Mesothelial cell of epicardium (in vitro differentiated cells): ENCODE data around the gene ISL1. TPM values are rescaled to one million over a fixed set of nuclear protein-coding genes. Genes with fewer than 3 reads are reported as not detected.

Source experiments
- DNase-seq, 2 experiments: peaks; one replicate each; pipeline ENCODE4 v3.0.0; 2021; ENCODE audit warnings: low spot score in 2 of 2; ENCODE audit not compliant: unreplicated experiment in 2 of 2
- H3K27ac Mint-ChIP-seq: 2 replicates; pipeline ENCODE4 v1.8.0; 2021; ENCODE audit warnings: mixed read lengths
- H3K27me3 Mint-ChIP-seq: 2 replicates; pipeline ENCODE4 v1.8.0; 2021; ENCODE audit warnings: low read depth, mixed read lengths
- H3K36me3 Mint-ChIP-seq: 2 replicates; pipeline ENCODE4 v1.8.0; 2021; ENCODE audit warnings: mixed read lengths
- H3K4me1 Mint-ChIP-seq: 2 replicates; pipeline ENCODE4 v1.8.0; 2021; ENCODE audit warnings: mixed read lengths
- H3K4me3 Mint-ChIP-seq: 2 replicates; pipeline ENCODE4 v1.8.0; 2021; ENCODE audit warnings: mild to moderate bottlenecking, moderate library complexity, mixed read lengths
- H3K9me3 Mint-ChIP-seq: 2 replicates; pipeline ENCODE4 v1.8.0; 2021; ENCODE audit warnings: mixed read lengths
- total RNA-seq: library from RNA; stranded (reverse); gene quantifications from 3 replicates; pipeline ENCODE4 v1.2.1, GENCODE V29; 2021
- TF ChIP-seq, protein P1 (sequence below): fragments of 200-600 bp; sonication (generic); IDR thresholded peaks from one replicate; pipeline ENCODE4 v1.5.0; 2021; ENCODE audit warnings: antibody characterized with exemption; ENCODE audit not compliant: unreplicated experiment

Gene ISL1
- total RNA-seq, 1 donor from 2014 or later = 13.7 TPM

DNA sequence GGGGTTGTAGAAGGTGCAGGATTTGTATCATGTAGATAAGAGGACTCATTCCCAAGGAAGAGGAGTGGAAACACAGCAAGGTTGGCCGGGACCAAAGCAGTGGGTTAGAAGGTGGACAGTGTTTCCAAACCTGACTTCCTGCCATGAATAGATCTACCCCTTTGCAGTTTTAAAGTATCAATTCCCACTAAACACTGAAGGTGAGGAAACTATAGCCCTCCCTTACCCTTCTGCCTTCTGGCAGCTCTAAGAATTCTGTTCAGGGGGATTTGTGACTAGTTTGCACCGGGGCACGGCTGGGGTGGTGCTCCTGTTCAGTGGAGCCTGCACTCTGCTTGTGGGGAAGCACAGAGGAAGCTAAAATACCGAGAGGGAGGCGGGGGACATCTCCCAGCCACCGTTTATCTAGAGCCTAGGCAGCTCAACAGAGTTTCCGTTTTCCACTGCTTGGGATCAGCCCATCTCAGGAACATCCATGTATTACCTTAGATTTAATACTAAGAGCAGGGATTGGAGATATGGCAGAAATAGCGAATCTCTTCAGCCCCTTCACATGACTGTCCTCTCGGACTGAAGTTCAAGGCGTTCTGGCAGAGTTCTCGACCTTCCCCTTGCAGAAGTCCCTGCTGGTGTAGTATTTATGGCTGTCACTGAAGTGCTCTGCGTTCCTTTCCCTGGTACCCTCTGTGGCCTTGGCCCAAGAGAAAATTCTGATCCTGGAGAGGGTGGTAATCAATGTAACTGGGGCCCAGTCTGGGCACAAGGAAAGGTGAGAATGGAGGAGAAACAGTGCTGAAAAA lies 5.4 kb downstream of the ISL1 start:
- peaks cover 45% of the 10 kb centered on the region for H3K27me3 Mint-ChIP-seq
- TF ChIP-seq, protein P1, sequence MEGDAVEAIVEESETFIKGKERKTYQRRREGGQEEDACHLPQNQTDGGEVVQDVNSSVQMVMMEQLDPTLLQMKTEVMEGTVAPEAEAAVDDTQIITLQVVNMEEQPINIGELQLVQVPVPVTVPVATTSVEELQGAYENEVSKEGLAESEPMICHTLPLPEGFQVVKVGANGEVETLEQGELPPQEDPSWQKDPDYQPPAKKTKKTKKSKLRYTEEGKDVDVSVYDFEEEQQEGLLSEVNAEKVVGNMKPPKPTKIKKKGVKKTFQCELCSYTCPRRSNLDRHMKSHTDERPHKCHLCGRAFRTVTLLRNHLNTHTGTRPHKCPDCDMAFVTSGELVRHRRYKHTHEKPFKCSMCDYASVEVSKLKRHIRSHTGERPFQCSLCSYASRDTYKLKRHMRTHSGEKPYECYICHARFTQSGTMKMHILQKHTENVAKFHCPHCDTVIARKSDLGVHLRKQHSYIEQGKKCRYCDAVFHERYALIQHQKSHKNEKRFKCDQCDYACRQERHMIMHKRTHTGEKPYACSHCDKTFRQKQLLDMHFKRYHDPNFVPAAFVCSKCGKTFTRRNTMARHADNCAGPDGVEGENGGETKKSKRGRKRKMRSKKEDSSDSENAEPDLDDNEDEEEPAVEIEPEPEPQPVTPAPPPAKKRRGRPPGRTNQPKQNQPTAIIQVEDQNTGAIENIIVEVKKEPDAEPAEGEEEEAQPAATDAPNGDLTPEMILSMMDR = no peak
- no peaks in the 10 kb centered on the region for H3K9me3 Mint-ChIP-seq
- H3K4me3 Mint-ChIP-seq = peak overlapping the region; percentile 59
- H3K27ac Mint-ChIP-seq = peak overlapping the region; percentile 79
- H3K36me3 Mint-ChIP-seq = peaks cover 8% of the 10 kb centered on the region
- peaks cover 71% of the 10 kb centered on the region for H3K4me1 Mint-ChIP-seq
- DNase-seq = no peak

DNA sequence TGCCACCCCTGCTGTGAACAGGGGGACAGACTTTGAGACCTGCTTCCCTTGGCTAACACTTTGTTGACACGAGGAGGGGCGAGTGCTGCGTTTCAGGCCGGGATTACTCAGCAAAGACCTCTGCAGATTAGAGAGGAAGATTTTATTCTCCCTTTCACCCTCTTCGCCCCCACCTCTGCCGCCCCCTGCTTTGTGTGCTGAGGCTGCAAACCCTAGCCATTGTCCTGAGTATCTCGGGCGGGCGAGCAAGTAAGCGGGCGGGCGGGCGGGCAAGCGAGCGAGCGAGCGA lies 6.0 kb downstream of the ISL1 start:
- Mint-ChIP-seq H3K36me3 (peaks cover 8% of the 10 kb centered on the region), H3K27ac (peak overlapping the region; percentile 79), H3K27me3 (peaks cover 45% of the 10 kb centered on the region), H3K4me1 (peaks cover 71% of the 10 kb centered on the region), H3K9me3 (no peaks in the 10 kb centered on the region), H3K4me3 (peak overlapping the region; percentile 59)
- no peak for DNase-seq
- TF ChIP-seq, protein P1 = no peak

- no peak for DNase-seq
- peak overlapping the region; percentile 71 for H3K4me3 Mint-ChIP-seq
- no peaks in the 10 kb centered on the region for H3K9me3 Mint-ChIP-seq
- peaks cover 67% of the 10 kb centered on the region for H3K4me1 Mint-ChIP-seq
- peaks cover 8% of the 10 kb centered on the region for H3K36me3 Mint-ChIP-seq
- H3K27me3 Mint-ChIP-seq = peaks cover 43% of the 10 kb centered on the region
- TF ChIP-seq, protein P1 = no peak
- peak overlapping the region; percentile 88 for H3K27ac Mint-ChIP-seq
These were observed 6.6 kb downstream of the ISL1 start for GRCh38 chr5:51389577-51390463.

- Mint-ChIP-seq H3K36me3 (peaks cover 8% of the 10 kb centered on the region), H3K27me3 (peaks cover 42% of the 10 kb centered on the region), H3K9me3 (no peaks in the 10 kb centered on the region), H3K27ac (no peak overlapping the region), H3K4me3 (no peak overlapping the region), H3K4me1 (peaks cover 68% of the 10 kb centered on the region)
- no peak for DNase-seq
- TF ChIP-seq, protein P1 = no peak
These were observed 7.9 kb downstream of the ISL1 start for GRCh38 chr5:51391175-51391574.

GRCh38 chr5:51392689-51393199 lies 9.5 kb downstream of the ISL1 start:
- DNase-seq = no peak
- Mint-ChIP-seq H3K27ac (no peak overlapping the region), H3K9me3 (no peaks in the 10 kb centered on the region), H3K4me1 (peaks cover 66% of the 10 kb centered on the region), H3K27me3 (peaks cover 40% of the 10 kb centered on the region), H3K36me3 (peaks cover 8% of the 10 kb centered on the region), H3K4me3 (no peak overlapping the region)
- TF ChIP-seq, protein P1 = no peak
